HG03196 (cell line): ENCODE measurements around the gene RGS9BP.
"Not testable (repeated sequence)": the region's sequence is repeated elsewhere in the genome, so short reads cannot be mapped to it uniquely, and the experiment has no call there.

Experiments
- ATAC-seq: cut with Tn5 transposase; IDR thresholded peaks from one replicate; pipeline ENCODE4 v1.9.1; 2021; ENCODE audit not compliant: unreplicated experiment

Gene RGS9BP

DNA sequence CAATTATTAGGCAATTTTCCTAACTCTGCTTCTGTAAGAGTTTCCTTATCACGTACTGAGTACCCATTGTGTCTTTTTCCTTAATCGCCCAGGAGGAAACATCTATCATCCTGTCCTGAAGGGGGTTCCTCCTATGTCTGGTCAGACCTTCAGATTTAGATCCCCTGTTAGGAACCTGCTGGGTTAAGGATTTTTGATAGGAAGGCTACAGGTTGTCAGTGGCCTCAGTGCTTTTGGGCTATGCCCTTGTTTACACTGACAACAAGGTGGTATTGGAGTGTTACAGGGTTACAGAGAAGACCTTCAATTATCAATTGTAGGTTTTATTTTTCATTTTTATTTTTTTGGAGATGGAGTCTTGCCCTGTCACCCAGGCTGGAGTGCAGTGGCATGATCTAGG is 19.2 kb downstream of the RGS9BP start:
- not testable (repeated sequence) for ATAC-seq

DNA sequence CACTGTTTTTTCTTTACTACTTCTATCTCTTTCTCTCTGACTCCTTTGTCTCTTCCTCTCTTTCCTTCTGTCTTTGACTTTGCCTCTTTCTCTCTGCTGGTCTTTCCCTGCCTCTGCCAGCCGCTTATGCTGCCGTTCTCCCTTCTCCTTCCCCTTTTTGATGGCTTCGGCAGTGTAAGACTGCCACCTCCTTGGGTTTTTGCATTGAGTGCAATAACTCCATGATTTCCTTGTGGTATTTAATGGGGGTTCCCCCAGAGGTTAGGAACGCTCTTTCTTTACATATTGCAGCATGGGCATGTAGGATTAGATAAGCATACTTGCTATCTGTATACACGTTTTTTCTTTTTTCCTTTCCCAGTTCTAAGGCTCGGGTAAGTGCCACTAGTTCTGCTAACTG is 19.9 kb downstream of the RGS9BP start:
- ATAC-seq = not testable (repeated sequence)

- not testable (repeated sequence) for ATAC-seq
These were observed 21.1 kb downstream of the RGS9BP start for GRCh38 chr19:32696771-32697170.

- ATAC-seq = not testable (repeated sequence)
These were observed 24.5 kb downstream of the RGS9BP start for GRCh38 chr19:32700129-32700528.

- ATAC-seq = no peak
These were observed 26.4 kb downstream of the RGS9BP start for GRCh38 chr19:32702010-32702409.

DNA sequence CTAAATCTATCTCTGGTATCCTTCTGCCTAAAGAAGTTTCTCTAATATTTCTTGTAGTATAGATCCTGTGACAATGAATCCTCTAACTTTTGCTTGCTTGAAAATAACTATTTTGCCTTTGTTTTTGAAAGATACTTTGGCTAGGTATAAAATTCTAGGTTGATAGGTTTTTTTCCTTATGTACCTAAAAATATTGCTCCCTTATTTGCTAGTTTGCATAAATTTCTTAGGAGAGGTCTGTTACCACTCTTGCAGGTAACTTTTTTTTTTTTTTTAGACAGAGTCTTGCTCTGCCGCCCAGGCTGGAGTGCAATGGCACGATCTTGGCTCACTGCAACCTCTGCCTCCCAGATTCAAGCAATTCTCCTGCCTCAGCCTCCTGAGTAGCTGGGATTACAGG is 28.4 kb downstream of the RGS9BP start:
- ATAC-seq = not testable (repeated sequence)

GRCh38 chr19:32708457-32708856 is 32.8 kb downstream of the RGS9BP start:
- no peak for ATAC-seq

DNA sequence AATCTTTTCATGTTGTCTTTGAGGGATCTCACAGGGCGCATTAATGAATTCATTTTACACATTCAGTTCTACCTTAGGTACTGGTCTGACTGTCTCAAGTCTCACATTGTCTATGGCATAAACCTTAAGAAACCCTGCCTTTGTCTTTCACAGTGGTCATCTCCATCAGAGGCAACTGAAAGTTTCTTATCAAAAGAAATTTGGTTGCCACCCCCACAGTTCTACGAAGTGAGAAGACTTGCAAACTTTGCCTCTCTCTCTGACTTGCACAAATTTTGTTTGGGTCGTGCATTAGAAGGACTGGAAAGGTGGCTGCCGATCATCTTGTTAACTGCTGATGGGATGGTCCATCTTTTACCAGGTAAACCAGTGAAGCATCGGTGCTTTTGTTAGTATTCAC is 33.4 kb downstream of the RGS9BP start:
- no peak for ATAC-seq

DNA sequence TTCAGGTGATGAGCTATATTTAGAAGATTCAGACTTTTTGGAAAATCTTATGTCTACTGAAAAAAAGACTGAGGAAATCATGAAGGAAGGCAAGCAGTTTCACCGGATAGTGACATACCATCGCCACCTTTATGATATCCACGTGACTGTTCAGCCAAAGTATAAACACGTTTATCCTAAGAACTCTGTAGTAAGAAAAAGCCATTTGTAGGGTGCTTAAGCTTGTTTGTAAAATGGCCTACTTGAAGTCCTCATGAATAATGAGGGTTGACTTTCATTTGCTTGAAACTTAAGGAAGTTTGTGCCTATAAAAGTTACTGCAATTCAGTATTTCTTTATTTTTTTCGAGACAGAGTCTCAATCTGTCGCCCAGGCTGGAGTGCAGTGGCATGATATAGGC is 36.1 kb downstream of the RGS9BP start:
- ATAC-seq = no peak

DNA sequence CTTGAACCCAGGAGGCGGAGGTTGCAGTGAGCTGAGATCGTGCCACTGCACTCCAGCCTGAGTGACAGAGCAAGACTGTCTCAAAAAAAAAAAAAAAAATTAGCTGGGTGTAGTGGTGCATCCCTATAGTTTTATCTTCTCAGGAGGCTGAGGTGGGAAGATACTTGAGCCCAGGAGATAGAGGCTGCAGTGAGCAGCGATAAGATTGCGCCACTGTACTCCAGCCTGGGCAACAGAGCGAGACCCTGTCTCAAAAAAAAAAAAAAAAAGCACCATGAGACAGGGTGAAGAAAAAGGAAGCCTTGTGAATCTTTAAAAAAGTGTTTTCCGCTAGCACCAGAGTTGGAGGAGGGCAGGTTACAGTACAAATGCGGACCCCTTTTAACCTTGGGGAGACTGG is 40.6 kb downstream of the RGS9BP start:
- ATAC-seq = not testable (repeated sequence)

GRCh38 chr19:32717496-32717895 is 41.8 kb downstream of the RGS9BP start:
- ATAC-seq = no peak

DNA sequence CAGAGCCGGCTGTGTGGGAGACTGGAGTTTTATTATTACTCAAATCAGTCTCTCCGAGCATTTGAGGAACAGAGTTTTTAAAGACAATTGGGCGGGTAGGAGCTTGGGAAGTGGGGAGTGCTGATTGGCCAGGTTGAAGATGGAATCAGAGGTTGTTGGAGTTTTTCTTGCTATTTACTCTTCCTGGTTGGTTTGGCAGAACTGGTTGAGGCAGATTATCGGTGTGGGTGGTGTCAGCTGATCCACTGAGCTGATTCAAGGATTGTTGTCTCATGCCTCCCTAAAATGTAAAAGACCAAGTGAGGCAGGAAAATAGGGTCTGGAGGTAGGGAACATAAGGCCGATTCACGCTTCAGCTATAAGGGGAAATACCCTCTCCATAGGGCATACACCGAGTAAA is 42.6 kb downstream of the RGS9BP start:
- ATAC-seq = no peak

GRCh38 chr19:32719611-32720059 is 44.0 kb downstream of the RGS9BP start, which contains the start of gene TDRD12:
TSS of gene TDRD12 (plus strand) at chr19:32719767. CDS start at chr19:32720073, 306 bp downstream.
- ATAC-seq = no peak

DNA sequence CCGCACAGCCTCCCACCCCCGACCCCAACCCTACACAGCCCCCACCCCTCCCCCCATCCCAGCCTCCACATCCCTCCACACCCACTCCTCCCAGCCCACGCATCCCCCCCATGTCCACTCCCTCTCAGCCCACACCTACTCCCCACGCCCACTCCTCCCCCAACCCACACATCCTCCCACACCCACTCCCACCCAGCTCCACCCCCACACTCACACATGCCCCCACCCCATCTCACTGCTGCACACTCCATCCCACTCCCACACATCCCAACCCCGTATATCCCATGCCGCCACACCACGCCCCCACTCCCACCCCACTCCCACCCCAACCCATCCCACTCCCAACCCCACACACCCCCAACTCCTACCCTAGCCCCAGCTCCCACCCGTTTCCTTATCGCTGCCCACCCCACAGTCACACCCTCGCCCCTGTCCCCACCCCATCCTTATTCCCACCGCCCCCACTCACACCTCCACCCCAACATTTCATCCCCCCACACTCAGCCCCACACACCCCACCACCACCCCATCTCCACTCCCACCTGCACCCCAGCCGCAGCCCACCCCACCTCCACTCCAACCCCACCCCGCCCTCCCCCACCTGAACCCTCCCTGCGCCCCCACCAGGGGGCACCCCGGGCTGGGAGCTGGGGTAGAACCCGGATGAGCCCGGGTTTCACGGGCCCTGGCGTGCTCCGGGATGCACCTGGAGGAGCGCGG is 44.7 kb downstream of the RGS9BP start:
- no peak for ATAC-seq

- ATAC-seq = no peak
These were observed 45.2 kb downstream of the RGS9BP start for GRCh38 chr19:32720936-32721250.
